Measurements from ENCODE around the gene PRELID2.
A peak's percentile ranks its signal among the peaks of the same experiment; 100 is the strongest.
"Not testable (repeated sequence)": the region's sequence is repeated elsewhere in the genome, so short reads cannot be mapped to it uniquely, and the experiment has no call there.

Gene PRELID2
- 1.3 to 3.1 (median 1.7) reads per million in 3 donors for total RNA-seq

- no peaks in the 10 kb centered on the region for H3K27me3 ChIP-seq (replicated peaks; ENCODE audit: control insufficient read depth, insufficient read depth, low read length, poor library complexity, severe bottlenecking)
- H3K27ac ChIP-seq (ENCODE audit: insufficient read depth, low read length, poor library complexity, severe bottlenecking) = no peak within 1 kb of the TSS
- H3K9me3 ChIP-seq (ENCODE audit: control insufficient read depth, low read length) = no peaks in the 10 kb centered on the region
- H3K4me1 ChIP-seq (ENCODE audit: control insufficient read depth, insufficient read depth, low read length, poor library complexity, severe bottlenecking) = peaks cover 3% of the 10 kb centered on the region
- no peaks in the 10 kb centered on the region for H3K36me3 ChIP-seq (ENCODE audit: control insufficient read depth, insufficient read depth, low read length)
- DNase-seq = peak; percentile 18 to 29 (median 19)
- H3K4me3 ChIP-seq (ENCODE audit: insufficient read depth, low read depth, low read length, poor library complexity, severe bottlenecking) = peak within 1 kb of the TSS; percentile 52
Observed at GRCh38 chr5:145834917-145835847, at the start of gene PRELID2. PRELID2 (minus strand) TSS chr5:145835342; CDS start chr5:145835251, 91 bp downstream.

- H3K27ac ChIP-seq (ENCODE audit: insufficient read depth, low read length, poor library complexity, severe bottlenecking) = no peak overlapping the region
- H3K4me1 ChIP-seq (ENCODE audit: control insufficient read depth, insufficient read depth, low read length, poor library complexity, severe bottlenecking) = no peaks in the 10 kb centered on the region
- no peaks in the 10 kb centered on the region for H3K36me3 ChIP-seq (ENCODE audit: control insufficient read depth, insufficient read depth, low read length)
- H3K9me3 ChIP-seq (ENCODE audit: control insufficient read depth, low read length) = no peaks in the 10 kb centered on the region
- no peaks in the 10 kb centered on the region for H3K27me3 ChIP-seq (replicated peaks; ENCODE audit: control insufficient read depth, insufficient read depth, low read length, poor library complexity, severe bottlenecking)
- H3K4me3 ChIP-seq (ENCODE audit: insufficient read depth, low read depth, low read length, poor library complexity, severe bottlenecking) = no peak overlapping the region
- DNase-seq = no peak
Observed at GRCh38 chr5:145874765-145875164, 39.6 kb upstream of the PRELID2 start.

GRCh38 chr5:145872914-145873313 is 37.8 kb upstream of the PRELID2 start, which contains the start of gene GRXCR2:
GRXCR2 (minus strand) TSS chr5:145873014; CDS start chr5:145872968, 46 bp downstream.
- no peaks in the 10 kb centered on the region for H3K27me3 ChIP-seq (replicated peaks; ENCODE audit: control insufficient read depth, insufficient read depth, low read length, poor library complexity, severe bottlenecking)
- no peaks in the 10 kb centered on the region for H3K36me3 ChIP-seq (ENCODE audit: control insufficient read depth, insufficient read depth, low read length)
- no peaks in the 10 kb centered on the region for H3K9me3 ChIP-seq (ENCODE audit: control insufficient read depth, low read length)
- no peak within 1 kb of the TSS for H3K4me3 ChIP-seq (ENCODE audit: insufficient read depth, low read depth, low read length, poor library complexity, severe bottlenecking)
- no peaks in the 10 kb centered on the region for H3K4me1 ChIP-seq (ENCODE audit: control insufficient read depth, insufficient read depth, low read length, poor library complexity, severe bottlenecking)
- no peak for DNase-seq
- no peak within 1 kb of the TSS for H3K27ac ChIP-seq (ENCODE audit: insufficient read depth, low read length, poor library complexity, severe bottlenecking)

GRCh38 chr5:145872486-145872885 is 37.3 kb upstream of the PRELID2 start:
- no peak for DNase-seq
- Histone ChIP-seq H3K9me3 (ENCODE audit: control insufficient read depth, low read length) (no peaks in the 10 kb centered on the region), H3K4me1 (ENCODE audit: control insufficient read depth, insufficient read depth, low read length, poor library complexity, severe bottlenecking) (no peaks in the 10 kb centered on the region), H3K36me3 (ENCODE audit: control insufficient read depth, insufficient read depth, low read length) (no peaks in the 10 kb centered on the region), H3K4me3 (ENCODE audit: insufficient read depth, low read depth, low read length, poor library complexity, severe bottlenecking) (no peak overlapping the region), H3K27me3 (replicated peaks; ENCODE audit: control insufficient read depth, insufficient read depth, low read length, poor library complexity, severe bottlenecking) (no peaks in the 10 kb centered on the region), H3K27ac (ENCODE audit: insufficient read depth, low read length, poor library complexity, severe bottlenecking) (no peak overlapping the region)

GRCh38 chr5:145869753-145870152 is 34.6 kb upstream of the PRELID2 start:
- H3K4me3 ChIP-seq (ENCODE audit: insufficient read depth, low read depth, low read length, poor library complexity, severe bottlenecking) = no peak overlapping the region
- no peaks in the 10 kb centered on the region for H3K9me3 ChIP-seq (ENCODE audit: control insufficient read depth, low read length)
- no peaks in the 10 kb centered on the region for H3K36me3 ChIP-seq (ENCODE audit: control insufficient read depth, insufficient read depth, low read length)
- H3K27ac ChIP-seq (ENCODE audit: insufficient read depth, low read length, poor library complexity, severe bottlenecking) = no peak overlapping the region
- no peaks in the 10 kb centered on the region for H3K4me1 ChIP-seq (ENCODE audit: control insufficient read depth, insufficient read depth, low read length, poor library complexity, severe bottlenecking)
- H3K27me3 ChIP-seq (replicated peaks; ENCODE audit: control insufficient read depth, insufficient read depth, low read length, poor library complexity, severe bottlenecking) = no peaks in the 10 kb centered on the region
- DNase-seq = no peak

GRCh38 chr5:145867806-145868205 is 32.7 kb upstream of the PRELID2 start:
- Histone ChIP-seq H3K4me3 (ENCODE audit: insufficient read depth, low read depth, low read length, poor library complexity, severe bottlenecking) (no peak overlapping the region), H3K4me1 (ENCODE audit: control insufficient read depth, insufficient read depth, low read length, poor library complexity, severe bottlenecking) (no peaks in the 10 kb centered on the region), H3K27me3 (replicated peaks; ENCODE audit: control insufficient read depth, insufficient read depth, low read length, poor library complexity, severe bottlenecking) (no peaks in the 10 kb centered on the region), H3K9me3 (ENCODE audit: control insufficient read depth, low read length) (no peaks in the 10 kb centered on the region), H3K36me3 (ENCODE audit: control insufficient read depth, insufficient read depth, low read length) (no peaks in the 10 kb centered on the region), H3K27ac (ENCODE audit: insufficient read depth, low read length, poor library complexity, severe bottlenecking) (no peak overlapping the region)
- no peak for DNase-seq

- not testable (repeated sequence) for H3K4me3 ChIP-seq (ENCODE audit: insufficient read depth, low read depth, low read length, poor library complexity, severe bottlenecking); H3K9me3 ChIP-seq (ENCODE audit: control insufficient read depth, low read length); H3K27me3 ChIP-seq (replicated peaks; ENCODE audit: control insufficient read depth, insufficient read depth, low read length, poor library complexity, severe bottlenecking); DNase-seq; H3K36me3 ChIP-seq (ENCODE audit: control insufficient read depth, insufficient read depth, low read length); H3K4me1 ChIP-seq (ENCODE audit: control insufficient read depth, insufficient read depth, low read length, poor library complexity, severe bottlenecking); H3K27ac ChIP-seq (ENCODE audit: insufficient read depth, low read length, poor library complexity, severe bottlenecking)
Observed at GRCh38 chr5:145864432-145864831, 29.3 kb upstream of the PRELID2 start.

- Histone ChIP-seq H3K9me3 (ENCODE audit: control insufficient read depth, low read length) (no peaks in the 10 kb centered on the region), H3K27me3 (replicated peaks; ENCODE audit: control insufficient read depth, insufficient read depth, low read length, poor library complexity, severe bottlenecking) (no peaks in the 10 kb centered on the region), H3K4me3 (ENCODE audit: insufficient read depth, low read depth, low read length, poor library complexity, severe bottlenecking) (no peak overlapping the region), H3K36me3 (ENCODE audit: control insufficient read depth, insufficient read depth, low read length) (no peaks in the 10 kb centered on the region), H3K4me1 (ENCODE audit: control insufficient read depth, insufficient read depth, low read length, poor library complexity, severe bottlenecking) (no peaks in the 10 kb centered on the region), H3K27ac (ENCODE audit: insufficient read depth, low read length, poor library complexity, severe bottlenecking) (no peak overlapping the region)
- DNase-seq = no peak
Observed at GRCh38 chr5:145863003-145863402, 27.9 kb upstream of the PRELID2 start.

GRCh38 chr5:145859897-145860296 is 24.8 kb upstream of the PRELID2 start:
- no peak overlapping the region for H3K27ac ChIP-seq (ENCODE audit: insufficient read depth, low read length, poor library complexity, severe bottlenecking)
- no peak for DNase-seq

GRCh38 chr5:145859453-145859852 is 24.3 kb upstream of the PRELID2 start:
- Histone ChIP-seq H3K27me3 (replicated peaks; ENCODE audit: control insufficient read depth, insufficient read depth, low read length, poor library complexity, severe bottlenecking) (no peaks in the 10 kb centered on the region), H3K36me3 (ENCODE audit: control insufficient read depth, insufficient read depth, low read length) (no peaks in the 10 kb centered on the region), H3K27ac (ENCODE audit: insufficient read depth, low read length, poor library complexity, severe bottlenecking) (no peak overlapping the region), H3K9me3 (ENCODE audit: control insufficient read depth, low read length) (no peaks in the 10 kb centered on the region), H3K4me1 (ENCODE audit: control insufficient read depth, insufficient read depth, low read length, poor library complexity, severe bottlenecking) (no peaks in the 10 kb centered on the region), H3K4me3 (ENCODE audit: insufficient read depth, low read depth, low read length, poor library complexity, severe bottlenecking) (no peak overlapping the region)
- no peak for DNase-seq

More at GRCh38 chr5:145859897-145860296, 24.8 kb upstream of the PRELID2 start:
- Histone ChIP-seq H3K9me3 (ENCODE audit: control insufficient read depth, low read length) (no peaks in the 10 kb centered on the region), H3K4me3 (ENCODE audit: insufficient read depth, low read depth, low read length, poor library complexity, severe bottlenecking) (no peak overlapping the region), H3K36me3 (ENCODE audit: control insufficient read depth, insufficient read depth, low read length) (no peaks in the 10 kb centered on the region), H3K4me1 (ENCODE audit: control insufficient read depth, insufficient read depth, low read length, poor library complexity, severe bottlenecking) (no peaks in the 10 kb centered on the region), H3K27me3 (replicated peaks; ENCODE audit: control insufficient read depth, insufficient read depth, low read length, poor library complexity, severe bottlenecking) (no peaks in the 10 kb centered on the region)
